Peyer's patch (tissue), 4 donors: ENCODE data around the gene CUL7.

Source experiments
- POLR2A ChIP-seq, 2 donors: fragments of 450-650 bp; IDR thresholded peaks; one replicate each; pipeline ENCODE4 v1.5.1; 2017; ENCODE audit warnings: antibody characterized with exemption in 2 of 2, mild to moderate bottlenecking in 2 of 2, moderate library complexity in 2 of 2
- TF ChIP-seq, protein P1 (sequence below), 6 experiments: fragments of 450-650 bp in 4 of 6; fragments of 200-600 bp in 2 of 6; sonication (generic) in 1 of 6; IDR thresholded peaks; one replicate each; pipeline ENCODE4 v1.5.1; 2017 to 2019; ENCODE audit warnings: antibody characterized with exemption in 6 of 6, mild to moderate bottlenecking in 3 of 6, moderate library complexity in 1 of 6

DNA sequence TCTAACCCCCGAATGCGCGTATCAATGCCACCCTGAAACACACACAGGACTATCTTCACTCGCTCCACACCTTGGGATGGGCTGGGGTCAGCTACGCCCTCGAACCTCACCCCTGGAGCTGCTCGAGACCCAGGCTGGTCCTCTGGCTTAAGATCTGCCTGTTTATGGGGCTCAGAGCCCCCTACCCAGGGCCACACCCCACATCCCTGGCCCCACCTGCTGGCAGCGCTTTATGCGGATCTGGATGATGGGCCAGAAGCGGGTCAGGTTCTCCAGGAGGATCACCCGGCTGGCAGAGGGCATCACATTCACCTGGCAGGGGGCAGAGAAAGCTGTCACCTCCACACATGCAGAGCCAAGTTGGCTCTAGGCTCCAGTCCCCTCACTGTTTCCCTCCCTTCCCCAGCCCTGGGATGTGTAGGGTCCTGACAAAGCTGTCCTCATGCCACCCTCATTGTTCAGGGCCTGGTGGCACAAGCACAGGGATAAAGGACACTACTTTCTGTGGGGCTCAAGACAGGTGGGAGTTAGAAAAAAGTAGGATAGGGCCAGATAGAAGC lies 8.2 kb downstream of the CUL7 start:
- TF ChIP-seq, protein P1, sequence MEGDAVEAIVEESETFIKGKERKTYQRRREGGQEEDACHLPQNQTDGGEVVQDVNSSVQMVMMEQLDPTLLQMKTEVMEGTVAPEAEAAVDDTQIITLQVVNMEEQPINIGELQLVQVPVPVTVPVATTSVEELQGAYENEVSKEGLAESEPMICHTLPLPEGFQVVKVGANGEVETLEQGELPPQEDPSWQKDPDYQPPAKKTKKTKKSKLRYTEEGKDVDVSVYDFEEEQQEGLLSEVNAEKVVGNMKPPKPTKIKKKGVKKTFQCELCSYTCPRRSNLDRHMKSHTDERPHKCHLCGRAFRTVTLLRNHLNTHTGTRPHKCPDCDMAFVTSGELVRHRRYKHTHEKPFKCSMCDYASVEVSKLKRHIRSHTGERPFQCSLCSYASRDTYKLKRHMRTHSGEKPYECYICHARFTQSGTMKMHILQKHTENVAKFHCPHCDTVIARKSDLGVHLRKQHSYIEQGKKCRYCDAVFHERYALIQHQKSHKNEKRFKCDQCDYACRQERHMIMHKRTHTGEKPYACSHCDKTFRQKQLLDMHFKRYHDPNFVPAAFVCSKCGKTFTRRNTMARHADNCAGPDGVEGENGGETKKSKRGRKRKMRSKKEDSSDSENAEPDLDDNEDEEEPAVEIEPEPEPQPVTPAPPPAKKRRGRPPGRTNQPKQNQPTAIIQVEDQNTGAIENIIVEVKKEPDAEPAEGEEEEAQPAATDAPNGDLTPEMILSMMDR (IDR thresholded peaks at IDR 0.05): no peak
- no peak for TF ChIP-seq POLR2A (IDR thresholded peaks at IDR 0.05)
